Measurements from ENCODE around the gene IGFBP2. TPM values are rescaled to one million over a fixed set of nuclear protein-coding genes. Genes with fewer than 3 reads are reported as not detected.

IGFBP2 gene
- total RNA-seq, 2 donors from 2014 or later: 129 to 170 TPM

DNA sequence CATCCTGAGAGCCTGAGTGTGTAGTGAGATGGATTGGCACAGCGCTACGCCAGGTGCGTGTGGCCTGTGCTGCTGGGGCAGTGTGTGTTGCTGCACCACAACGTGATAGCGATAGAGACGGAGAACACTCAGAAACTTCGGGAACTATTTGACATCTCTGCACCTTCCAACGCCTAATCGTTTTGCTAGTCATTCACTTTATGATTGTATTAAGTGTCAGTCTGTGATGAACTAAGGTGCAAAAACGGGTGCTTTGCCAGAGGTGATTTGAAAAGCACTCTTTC is 26.0 kb upstream of the IGFBP2 start:
- Histone ChIP-seq H3K4me1 (peaks cover 9% of the 10 kb centered on the region), H3K9me3 (no peaks in the 10 kb centered on the region), H3K36me3 (replicated peaks in 1 of 2; ENCODE audit: insufficient read depth in 1 of 2, low read depth in 2 of 2) (no peaks in the 10 kb centered on the region), H3K27me3 (no peaks in the 10 kb centered on the region), H3K27ac (no peak overlapping the region), H3K4me3 (no peak overlapping the region)
- ATAC-seq: no peak
- 84 to 89% methylated on average over 10 of the region's 10 CpGs for WGBS, 2 donors
- intact Hi-C loops (cut with DNase I): no loop called here
- TF ChIP-seq, protein P1, sequence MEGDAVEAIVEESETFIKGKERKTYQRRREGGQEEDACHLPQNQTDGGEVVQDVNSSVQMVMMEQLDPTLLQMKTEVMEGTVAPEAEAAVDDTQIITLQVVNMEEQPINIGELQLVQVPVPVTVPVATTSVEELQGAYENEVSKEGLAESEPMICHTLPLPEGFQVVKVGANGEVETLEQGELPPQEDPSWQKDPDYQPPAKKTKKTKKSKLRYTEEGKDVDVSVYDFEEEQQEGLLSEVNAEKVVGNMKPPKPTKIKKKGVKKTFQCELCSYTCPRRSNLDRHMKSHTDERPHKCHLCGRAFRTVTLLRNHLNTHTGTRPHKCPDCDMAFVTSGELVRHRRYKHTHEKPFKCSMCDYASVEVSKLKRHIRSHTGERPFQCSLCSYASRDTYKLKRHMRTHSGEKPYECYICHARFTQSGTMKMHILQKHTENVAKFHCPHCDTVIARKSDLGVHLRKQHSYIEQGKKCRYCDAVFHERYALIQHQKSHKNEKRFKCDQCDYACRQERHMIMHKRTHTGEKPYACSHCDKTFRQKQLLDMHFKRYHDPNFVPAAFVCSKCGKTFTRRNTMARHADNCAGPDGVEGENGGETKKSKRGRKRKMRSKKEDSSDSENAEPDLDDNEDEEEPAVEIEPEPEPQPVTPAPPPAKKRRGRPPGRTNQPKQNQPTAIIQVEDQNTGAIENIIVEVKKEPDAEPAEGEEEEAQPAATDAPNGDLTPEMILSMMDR (IDR thresholded peaks at IDR 0.05): no peak
- TF ChIP-seq POLR2A (IDR thresholded peaks at IDR 0.05): no peak
- no peak for DNase-seq

DNA sequence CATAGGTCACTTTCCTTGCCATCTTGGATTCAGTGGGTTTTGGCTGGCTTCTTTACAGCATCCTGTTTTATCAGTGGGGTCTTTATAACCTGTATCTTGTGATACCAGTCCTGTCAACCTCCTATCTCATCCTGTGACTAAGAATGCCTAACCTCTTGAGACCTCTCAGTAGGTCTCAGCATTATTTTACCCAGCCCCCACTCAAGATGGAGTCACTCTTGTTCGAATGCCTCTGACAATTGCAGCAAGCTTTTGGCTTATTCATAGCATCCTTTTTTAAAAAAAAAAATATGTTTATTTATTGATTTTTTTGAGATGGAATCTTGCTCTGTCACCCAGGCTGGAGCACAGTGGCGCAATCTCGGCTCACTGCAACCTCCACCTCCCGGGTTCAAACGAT is 24.7 kb upstream of the IGFBP2 start:
- DNase-seq: no peak
- 90 to 93% methylated on average over 5 of the region's 5 CpGs for WGBS, 2 donors
- H3K27ac ChIP-seq: no peak overlapping the region
- H3K36me3 ChIP-seq (replicated peaks in 1 of 2; ENCODE audit: insufficient read depth in 1 of 2, low read depth in 2 of 2): no peaks in the 10 kb centered on the region
- H3K4me1 ChIP-seq: no peaks in the 10 kb centered on the region
- no peak for TF ChIP-seq POLR2A (IDR thresholded peaks at IDR 0.05)
- TF ChIP-seq, protein P1 (IDR thresholded peaks at IDR 0.05): no peak
- no peaks in the 10 kb centered on the region for H3K9me3 ChIP-seq
- H3K27me3 ChIP-seq: no peaks in the 10 kb centered on the region
- ATAC-seq: no peak
- intact Hi-C loops (cut with DNase I): no loop called here
- no peak overlapping the region for H3K4me3 ChIP-seq

DNA sequence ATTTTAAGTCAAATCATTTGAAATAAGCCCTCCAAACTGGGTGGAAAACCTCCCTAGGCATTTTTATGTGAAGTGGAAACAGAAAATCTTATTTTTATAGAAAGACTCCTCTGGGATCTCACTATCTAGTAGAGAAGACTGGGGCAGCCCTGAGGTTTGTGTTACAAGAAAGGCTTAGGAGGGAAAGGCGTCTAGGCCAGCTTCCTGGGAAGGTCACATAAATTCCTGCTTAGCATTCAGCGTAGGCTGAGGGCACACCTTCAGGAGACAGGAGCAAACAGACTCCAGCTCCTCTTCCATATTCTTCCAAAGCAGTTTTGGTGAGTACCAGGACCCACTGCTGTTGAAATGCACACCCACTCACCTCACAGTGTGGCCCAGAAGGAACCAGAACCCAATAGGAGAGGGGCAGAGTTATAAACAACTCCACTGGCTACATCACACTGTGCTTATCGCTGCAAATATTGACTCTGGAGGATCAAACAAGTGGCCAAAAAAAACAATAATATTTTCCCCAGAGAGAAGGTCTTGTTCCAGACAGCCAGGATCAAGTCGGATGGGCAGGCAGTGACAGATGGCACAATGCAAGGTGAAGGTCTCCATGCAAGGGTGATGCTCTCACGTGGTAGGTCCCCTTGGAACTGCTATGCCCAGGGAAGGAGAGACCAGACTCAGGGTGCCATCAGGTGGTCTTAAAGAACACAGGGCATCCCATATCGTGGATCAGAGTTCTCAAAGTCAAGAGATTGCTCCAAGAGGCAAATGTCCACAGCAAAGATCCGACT is 17.7 kb upstream of the IGFBP2 start:
- intact Hi-C loops (cut with DNase I): no loop called here
- H3K27ac ChIP-seq: peak overlapping the region in 3 of 4 donors; percentile 37 to 54 (median 44)
- peaks cover 28% of the 10 kb centered on the region for H3K4me1 ChIP-seq
- H3K4me3 ChIP-seq: no peak overlapping the region
- H3K9me3 ChIP-seq: no peaks in the 10 kb centered on the region
- no peaks in the 10 kb centered on the region for H3K27me3 ChIP-seq
- TF ChIP-seq, protein P1 (IDR thresholded peaks at IDR 0.05): no peak
- TF ChIP-seq POLR2A (IDR thresholded peaks at IDR 0.05): no peak
- H3K36me3 ChIP-seq (replicated peaks in 1 of 2; ENCODE audit: insufficient read depth in 1 of 2, low read depth in 2 of 2): no peaks in the 10 kb centered on the region
- ATAC-seq (peak; percentile 61), DNase-seq (peak in 2 of 4 donors; percentile 29 to 35)
- 27 to 58% methylated on average over 7 of the region's 7 CpGs for WGBS, 2 donors

DNA sequence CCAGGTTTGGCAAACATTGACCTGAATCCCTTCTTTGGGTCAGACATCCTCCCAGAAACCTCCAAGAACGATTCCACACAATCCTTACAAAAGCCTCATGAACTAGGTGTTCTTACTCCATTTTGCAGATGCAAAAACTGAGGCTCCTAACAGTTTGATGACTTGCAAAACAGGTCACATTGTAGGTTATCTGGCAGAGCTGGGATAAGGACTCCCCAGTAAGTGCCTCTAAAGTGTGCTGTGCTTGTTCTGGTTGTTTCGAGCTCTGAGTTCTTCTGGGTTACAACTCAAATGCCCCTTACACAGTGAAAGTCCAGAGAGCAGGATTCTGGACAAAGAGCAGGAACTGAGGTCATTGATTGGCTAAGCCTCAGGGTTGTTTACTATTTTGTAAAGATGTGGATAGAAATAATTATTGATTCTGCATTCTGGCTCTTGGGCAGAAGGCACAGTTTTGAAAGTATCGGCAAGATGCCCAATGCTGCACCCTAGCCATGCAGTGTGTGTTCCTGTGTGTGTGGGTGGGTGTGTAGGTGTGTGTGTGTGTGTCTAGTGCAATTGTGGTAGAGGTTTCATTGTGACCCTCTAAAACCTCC is 17.0 kb upstream of the IGFBP2 start:
- no peak for TF ChIP-seq POLR2A (IDR thresholded peaks at IDR 0.05)
- TF ChIP-seq, protein P1 (IDR thresholded peaks at IDR 0.05): no peak

More for the DNA sequence above, 17.0 kb upstream of the IGFBP2 start:
- no peaks in the 10 kb centered on the region for H3K27me3 ChIP-seq
- DNase-seq (no peak), ATAC-seq (no peak)
- H3K27ac ChIP-seq: no peak overlapping the region
- intact Hi-C loops (cut with DNase I): no loop called here
- no peaks in the 10 kb centered on the region for H3K9me3 ChIP-seq
- WGBS, 2 donors: 64 to 91% methylated on average over 3 of the region's 3 CpGs
- no peak overlapping the region for H3K4me3 ChIP-seq
- peaks cover 28% of the 10 kb centered on the region for H3K4me1 ChIP-seq
- H3K36me3 ChIP-seq (replicated peaks in 1 of 2; ENCODE audit: insufficient read depth in 1 of 2, low read depth in 2 of 2): no peaks in the 10 kb centered on the region

Measured in body of pancreas (tissue), 4 donors.